Measurements from ENCODE around the gene MFSD2A. TPM values are rescaled to one million over a fixed set of nuclear protein-coding genes. Genes with fewer than 3 reads are reported as not detected.
"Not testable (repeated sequence)": the region's sequence is repeated elsewhere in the genome, so short reads cannot be mapped to it uniquely, and the experiment has no call there.

MFSD2A gene
- total RNA-seq, 1 donor from 2014 or later: 225 TPM

DNA sequence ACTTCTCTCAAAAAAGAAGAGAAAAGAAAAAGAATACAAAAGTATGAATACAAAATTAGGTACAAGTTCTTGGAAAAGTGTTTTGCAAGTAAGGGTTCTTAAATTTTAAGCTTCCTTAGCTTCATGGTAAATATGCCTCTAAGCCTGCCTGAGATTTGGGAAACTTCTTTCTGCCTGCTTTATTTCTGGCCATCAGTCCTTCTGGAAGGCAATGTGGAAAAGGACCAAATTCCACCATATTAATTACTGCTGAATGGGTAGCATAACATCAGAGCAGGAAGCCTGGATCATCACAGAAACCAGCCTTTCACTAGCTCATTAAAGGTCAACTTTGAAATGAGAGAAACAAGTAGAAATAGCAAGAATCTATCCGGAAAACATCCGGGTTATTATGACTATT lies 46.5 kb downstream of the MFSD2A start:
- no peaks in the 10 kb centered on the region for H3K4me1 ChIP-seq
- no peak overlapping the region for H3K4me3 ChIP-seq
- H3K27ac ChIP-seq: no peak overlapping the region
- TF ChIP-seq, protein P1, sequence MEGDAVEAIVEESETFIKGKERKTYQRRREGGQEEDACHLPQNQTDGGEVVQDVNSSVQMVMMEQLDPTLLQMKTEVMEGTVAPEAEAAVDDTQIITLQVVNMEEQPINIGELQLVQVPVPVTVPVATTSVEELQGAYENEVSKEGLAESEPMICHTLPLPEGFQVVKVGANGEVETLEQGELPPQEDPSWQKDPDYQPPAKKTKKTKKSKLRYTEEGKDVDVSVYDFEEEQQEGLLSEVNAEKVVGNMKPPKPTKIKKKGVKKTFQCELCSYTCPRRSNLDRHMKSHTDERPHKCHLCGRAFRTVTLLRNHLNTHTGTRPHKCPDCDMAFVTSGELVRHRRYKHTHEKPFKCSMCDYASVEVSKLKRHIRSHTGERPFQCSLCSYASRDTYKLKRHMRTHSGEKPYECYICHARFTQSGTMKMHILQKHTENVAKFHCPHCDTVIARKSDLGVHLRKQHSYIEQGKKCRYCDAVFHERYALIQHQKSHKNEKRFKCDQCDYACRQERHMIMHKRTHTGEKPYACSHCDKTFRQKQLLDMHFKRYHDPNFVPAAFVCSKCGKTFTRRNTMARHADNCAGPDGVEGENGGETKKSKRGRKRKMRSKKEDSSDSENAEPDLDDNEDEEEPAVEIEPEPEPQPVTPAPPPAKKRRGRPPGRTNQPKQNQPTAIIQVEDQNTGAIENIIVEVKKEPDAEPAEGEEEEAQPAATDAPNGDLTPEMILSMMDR (IDR thresholded peaks at IDR 0.05): no peak
- intact Hi-C loops (cut with DNase I): no loop called here
- DNase-seq: no peak
- no peaks in the 10 kb centered on the region for H3K36me3 ChIP-seq
- H3K27me3 ChIP-seq: no peaks in the 10 kb centered on the region
- no peak for ATAC-seq
- no peaks in the 10 kb centered on the region for H3K9me3 ChIP-seq

DNA sequence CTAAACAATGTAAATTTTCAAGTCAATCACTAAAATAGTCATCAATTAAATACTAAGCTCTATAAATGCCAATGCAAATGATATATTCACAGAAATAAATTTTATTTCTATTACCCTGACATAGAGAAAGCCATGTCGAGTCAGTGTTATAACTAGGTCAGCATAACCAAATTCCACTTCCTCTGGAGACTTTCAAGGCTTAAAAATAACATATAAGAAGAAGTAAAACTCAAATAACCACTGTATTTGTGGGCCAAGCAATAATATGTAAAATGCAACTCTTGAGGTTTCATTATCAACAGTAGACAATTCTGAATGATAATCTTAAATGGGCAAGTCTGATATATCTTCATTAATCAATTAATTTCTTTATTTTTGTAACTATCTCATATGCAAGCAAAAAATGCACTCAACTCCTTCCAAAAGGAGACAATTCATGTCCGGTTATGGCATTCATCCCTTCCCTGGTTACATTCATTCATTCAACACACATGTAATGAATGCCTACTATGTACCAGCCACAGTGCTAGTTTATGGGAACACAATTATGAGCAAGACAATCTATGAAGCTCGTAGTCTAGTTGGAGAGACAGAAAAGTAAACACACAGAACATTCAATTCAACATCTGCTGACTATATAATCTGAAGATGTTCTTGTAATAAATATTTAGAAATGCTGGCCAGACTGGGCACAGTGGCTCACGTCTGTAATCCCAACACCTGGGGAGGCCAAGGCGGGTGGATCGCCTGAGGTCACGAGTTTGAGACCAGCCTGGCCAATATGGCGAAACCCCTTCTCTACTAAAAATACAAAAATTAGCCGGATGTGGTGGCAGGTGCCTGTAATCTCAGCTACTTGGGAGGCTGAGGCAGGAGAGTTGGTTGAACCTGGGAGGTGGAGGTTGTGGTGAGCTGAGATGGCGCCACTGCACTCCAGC lies 48.5 kb downstream of the MFSD2A start:
- DNase-seq (no peak), ATAC-seq (no peak)
- H3K4me1 ChIP-seq: no peaks in the 10 kb centered on the region
- intact Hi-C loops (cut with DNase I): no loop called here
- TF ChIP-seq, protein P1 (IDR thresholded peaks at IDR 0.05): no peak
- no peaks in the 10 kb centered on the region for H3K36me3 ChIP-seq
- H3K4me3 ChIP-seq: no peak overlapping the region
- no peak overlapping the region for H3K27ac ChIP-seq
- no peaks in the 10 kb centered on the region for H3K27me3 ChIP-seq
- no peaks in the 10 kb centered on the region for H3K9me3 ChIP-seq

DNA sequence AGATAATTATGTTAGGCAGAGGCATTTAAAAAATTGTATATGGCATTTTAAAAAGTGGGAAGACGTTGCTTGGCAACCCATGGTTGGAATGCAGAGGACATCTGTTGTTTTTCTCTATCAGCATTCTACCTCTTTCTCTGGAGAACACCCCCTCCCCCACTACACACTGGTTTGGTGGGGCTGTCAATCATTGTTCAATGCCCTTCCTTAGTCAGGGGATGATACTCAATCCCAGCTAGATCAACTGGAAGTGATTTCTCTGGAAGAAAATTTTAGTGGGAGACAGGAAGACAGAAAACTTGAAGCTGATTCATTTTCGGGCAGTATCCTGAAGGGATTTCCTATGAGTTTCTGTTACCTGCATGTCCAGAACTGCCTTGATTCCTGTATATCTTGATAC lies 49.9 kb downstream of the MFSD2A start:
- DNase-seq: no peak
- Histone ChIP-seq H3K9me3 (no peaks in the 10 kb centered on the region), H3K27me3 (no peaks in the 10 kb centered on the region), H3K36me3 (no peaks in the 10 kb centered on the region), H3K4me1 (no peaks in the 10 kb centered on the region), H3K4me3 (no peak overlapping the region), H3K27ac (no peak overlapping the region)
- TF ChIP-seq, protein P1 (IDR thresholded peaks at IDR 0.05): no peak
- intact Hi-C loops (cut with DNase I): no loop called here
- ATAC-seq: no peak

DNA sequence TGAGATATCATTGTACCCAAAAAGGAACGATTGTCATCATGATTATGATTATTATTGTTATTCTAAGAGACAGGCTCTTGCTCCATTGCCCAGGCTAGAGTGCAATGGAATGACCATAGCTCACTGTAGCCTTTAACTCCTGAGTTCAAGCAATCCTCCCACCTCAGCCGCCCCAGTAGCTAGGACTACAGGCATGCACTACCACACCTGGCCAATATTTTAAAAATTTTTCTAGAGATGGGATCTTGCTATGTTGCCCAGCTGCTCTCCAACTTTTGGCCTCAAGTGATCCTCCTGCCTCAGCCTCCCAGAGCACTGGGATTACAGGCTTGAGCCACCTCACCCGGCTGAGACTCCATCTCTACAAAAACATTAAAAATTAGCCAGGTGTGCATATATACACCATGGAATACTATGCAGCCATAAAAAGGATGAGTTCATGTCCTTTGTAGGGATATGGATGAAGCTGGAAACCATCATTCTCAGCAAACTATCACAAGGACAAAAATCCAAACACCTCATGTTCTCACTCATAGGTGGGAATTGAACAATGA lies 52.6 kb downstream of the MFSD2A start:
- intact Hi-C loops (cut with DNase I); H3K4me3 ChIP-seq; DNase-seq; H3K27me3 ChIP-seq; H3K9me3 ChIP-seq; H3K4me1 ChIP-seq; ATAC-seq; H3K27ac ChIP-seq; H3K36me3 ChIP-seq: not testable (repeated sequence)

DNA sequence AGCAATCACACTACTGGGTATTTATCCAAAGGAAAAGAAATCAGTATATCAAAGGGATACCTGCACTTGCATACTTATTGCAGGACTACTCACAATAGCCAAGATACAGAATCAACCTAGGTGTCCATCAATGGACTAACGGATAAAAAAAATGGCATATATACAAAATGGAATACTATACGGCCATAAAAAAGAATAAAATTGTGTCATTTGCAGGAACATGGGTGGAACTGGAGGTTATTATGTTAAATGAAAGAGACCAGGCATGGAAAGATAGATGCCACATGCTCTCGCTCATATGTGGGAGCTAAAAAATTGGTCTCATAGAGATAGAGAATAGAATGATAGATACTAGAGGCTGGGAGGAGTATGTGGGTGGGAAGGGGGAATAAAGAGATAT lies 56.3 kb downstream of the MFSD2A start:
- Histone ChIP-seq H3K4me3 (no peak overlapping the region), H3K27ac (no peak overlapping the region), H3K36me3 (no peaks in the 10 kb centered on the region), H3K4me1 (no peaks in the 10 kb centered on the region), H3K27me3 (no peaks in the 10 kb centered on the region), H3K9me3 (no peaks in the 10 kb centered on the region)
- ATAC-seq (no peak), DNase-seq (no peak)
- intact Hi-C loops (cut with DNase I): no loop called here
- TF ChIP-seq, protein P1 (IDR thresholded peaks at IDR 0.05): no peak

DNA sequence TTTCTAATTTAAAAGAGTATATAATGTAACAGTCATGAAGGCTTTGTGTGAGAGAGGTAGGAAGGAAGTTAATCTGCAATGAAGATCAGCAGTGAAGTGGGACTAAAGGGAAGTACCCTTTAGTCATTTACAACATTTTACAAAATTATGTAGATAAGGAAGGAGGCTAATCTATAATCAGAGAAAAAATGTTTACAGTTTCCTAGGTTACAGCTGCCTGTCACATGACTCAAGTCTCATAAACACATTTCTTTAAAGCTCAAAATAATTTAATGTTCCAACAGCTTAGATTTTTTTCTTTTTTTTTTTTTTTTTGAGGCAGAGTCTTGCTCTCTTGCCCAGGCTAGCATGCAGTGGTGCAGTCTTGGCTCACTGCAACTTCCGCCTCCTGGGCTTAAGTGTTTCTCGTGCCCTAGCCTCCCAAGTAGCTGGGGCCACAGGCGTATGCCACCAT lies 59.3 kb downstream of the MFSD2A start:
- Histone ChIP-seq H3K4me3 (no peak overlapping the region), H3K4me1 (no peaks in the 10 kb centered on the region), H3K36me3 (no peaks in the 10 kb centered on the region), H3K9me3 (no peaks in the 10 kb centered on the region), H3K27me3 (no peaks in the 10 kb centered on the region), H3K27ac (no peak overlapping the region)
- ATAC-seq (no peak), DNase-seq (no peak)
- intact Hi-C loops (cut with DNase I): no loop called here
- TF ChIP-seq, protein P1 (IDR thresholded peaks at IDR 0.05): no peak
